Measurements from ENCODE around the gene WBP2. TPM values are rescaled to one million over a fixed set of nuclear protein-coding genes. Genes with fewer than 3 reads are reported as not detected.

The WBP2 gene
- total RNA-seq, 1 experiment from 2014 or later, result 51.8 TPM

GRCh38 chr17:75901727-75902126 lies 46.6 kb upstream of the WBP2 start:
- Histone ChIP-seq H3F3A (ENCODE audit: low read length, unreplicated experiment) (peaks cover 9% of the 10 kb centered on the region), H2AFZ (ENCODE audit: low read length) (no peak overlapping the region), H3K36me3 (ENCODE audit: low read depth, low read length) (peaks cover 32% of the 10 kb centered on the region), H3K9me2 (replicated peaks; ENCODE audit: low read length) (no peaks in the 10 kb centered on the region), H3K9ac (ENCODE audit: low read length) (no peak overlapping the region), H3K4me2 (ENCODE audit: low read length) (no peak overlapping the region), H3K4me3 (ENCODE audit: low read length) (no peak overlapping the region), H3K27ac (ENCODE audit: low read length) (no peak overlapping the region), H3K27me3 (ENCODE audit: low read length) (no peaks in the 10 kb centered on the region), H3K79me2 (ENCODE audit: low read length) (peaks cover 26% of the 10 kb centered on the region), H3K9me3 (ENCODE audit: low read length) (no peaks in the 10 kb centered on the region), H4K20me1 (ENCODE audit: low read length) (no peaks in the 10 kb centered on the region), H3K4me1 (ENCODE audit: insufficient read depth, low read length) (peaks cover 18% of the 10 kb centered on the region)
- ChIA-PET CTCF (no interaction called here), POLR2A (ENCODE audit: unreplicated experiment) (no interaction called here)
- no peak for DNase-seq
- ATAC-seq, result no peak
- BruUV-seq (replicated peaks), result no TSS peak
- intact Hi-C loops (cut with micrococcal nuclease), result loop anchor here (10.0 kb wide), 1 partner anchor 373 kb away; no protein-coding TSS in a partner anchor
- TF ChIP-seq EZH2phosphoT487 (IDR thresholded peaks at IDR 0.05; ENCODE audit: borderline replicate concordance, low read length) (no peak), EZH2 (IDR thresholded peaks at IDR 0.05; ENCODE audit: low read length, unreplicated experiment) (no peak)
- TF ChIP-seq, protein P1, sequence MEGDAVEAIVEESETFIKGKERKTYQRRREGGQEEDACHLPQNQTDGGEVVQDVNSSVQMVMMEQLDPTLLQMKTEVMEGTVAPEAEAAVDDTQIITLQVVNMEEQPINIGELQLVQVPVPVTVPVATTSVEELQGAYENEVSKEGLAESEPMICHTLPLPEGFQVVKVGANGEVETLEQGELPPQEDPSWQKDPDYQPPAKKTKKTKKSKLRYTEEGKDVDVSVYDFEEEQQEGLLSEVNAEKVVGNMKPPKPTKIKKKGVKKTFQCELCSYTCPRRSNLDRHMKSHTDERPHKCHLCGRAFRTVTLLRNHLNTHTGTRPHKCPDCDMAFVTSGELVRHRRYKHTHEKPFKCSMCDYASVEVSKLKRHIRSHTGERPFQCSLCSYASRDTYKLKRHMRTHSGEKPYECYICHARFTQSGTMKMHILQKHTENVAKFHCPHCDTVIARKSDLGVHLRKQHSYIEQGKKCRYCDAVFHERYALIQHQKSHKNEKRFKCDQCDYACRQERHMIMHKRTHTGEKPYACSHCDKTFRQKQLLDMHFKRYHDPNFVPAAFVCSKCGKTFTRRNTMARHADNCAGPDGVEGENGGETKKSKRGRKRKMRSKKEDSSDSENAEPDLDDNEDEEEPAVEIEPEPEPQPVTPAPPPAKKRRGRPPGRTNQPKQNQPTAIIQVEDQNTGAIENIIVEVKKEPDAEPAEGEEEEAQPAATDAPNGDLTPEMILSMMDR (conservative IDR thresholded peaks at IDR 0.05; ENCODE audit: low read depth, low read length), result no peak

DNA sequence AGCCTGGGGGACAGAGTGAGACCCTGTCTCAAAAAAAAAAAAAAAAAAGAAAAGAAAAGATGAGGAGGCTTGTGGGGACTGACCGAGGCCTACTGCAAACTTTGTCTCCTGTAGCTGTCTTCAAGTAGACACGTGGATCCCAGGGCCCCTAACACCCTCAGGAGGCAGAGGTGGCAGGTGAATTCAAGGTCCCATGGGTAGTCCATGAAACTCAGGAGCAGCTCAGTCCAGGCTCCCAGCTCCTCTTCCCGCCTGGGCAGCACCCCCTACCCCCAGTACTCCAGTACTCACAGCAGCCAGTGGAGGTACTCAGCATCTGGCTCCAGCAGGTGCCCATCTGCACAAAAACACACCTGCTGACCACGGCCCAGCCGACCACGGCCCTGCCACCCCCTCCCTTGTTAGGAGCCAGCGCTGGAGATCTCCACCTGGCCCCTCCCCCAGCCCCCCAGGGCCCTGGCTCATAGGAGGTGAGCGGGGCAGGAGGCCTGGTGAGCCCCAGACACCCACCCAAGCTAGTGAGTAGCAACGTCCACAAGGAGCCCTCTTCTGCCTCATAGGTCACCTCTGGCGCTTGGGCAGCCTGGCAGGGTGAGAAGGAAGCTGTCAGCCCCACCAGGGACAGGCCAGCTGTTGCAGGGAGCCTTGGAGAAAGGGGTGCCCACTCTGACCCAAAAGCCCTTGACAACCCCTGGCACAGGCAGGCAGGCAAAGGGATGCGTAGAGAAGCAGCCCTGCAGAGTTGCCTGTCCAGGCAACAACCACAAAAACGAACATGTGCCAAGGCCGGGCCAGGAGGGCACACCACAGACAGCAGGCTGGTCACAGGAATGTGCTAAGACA lies 45.8 kb upstream of the WBP2 start:
- Histone ChIP-seq H3K4me1 (ENCODE audit: insufficient read depth, low read length) (peaks cover 18% of the 10 kb centered on the region), H3K79me2 (ENCODE audit: low read length) (peaks cover 31% of the 10 kb centered on the region), H3K9ac (ENCODE audit: low read length) (no peak overlapping the region), H3K27me3 (ENCODE audit: low read length) (no peaks in the 10 kb centered on the region), H3K9me2 (replicated peaks; ENCODE audit: low read length) (no peaks in the 10 kb centered on the region), H3K9me3 (ENCODE audit: low read length) (no peaks in the 10 kb centered on the region), H2AFZ (ENCODE audit: low read length) (no peak overlapping the region), H3K4me2 (ENCODE audit: low read length) (no peak overlapping the region), H3K4me3 (ENCODE audit: low read length) (no peak overlapping the region), H3K36me3 (ENCODE audit: low read depth, low read length) (peaks cover 32% of the 10 kb centered on the region), H3K27ac (ENCODE audit: low read length) (no peak overlapping the region), H3F3A (ENCODE audit: low read length, unreplicated experiment) (peaks cover 9% of the 10 kb centered on the region), H4K20me1 (ENCODE audit: low read length) (no peaks in the 10 kb centered on the region)
- ChIA-PET POLR2A (ENCODE audit: unreplicated experiment) (no interaction called here), CTCF (no interaction called here)
- intact Hi-C loops (cut with micrococcal nuclease), result loop anchor here (10.0 kb wide), 1 partner anchor 374 kb away; no protein-coding TSS in a partner anchor
- no peak for ATAC-seq
- BruUV-seq (replicated peaks), result no TSS peak
- TF ChIP-seq EZH2phosphoT487 (IDR thresholded peaks at IDR 0.05; ENCODE audit: borderline replicate concordance, low read length) (no peak), EZH2 (IDR thresholded peaks at IDR 0.05; ENCODE audit: low read length, unreplicated experiment) (no peak)
- TF ChIP-seq, protein P1 (conservative IDR thresholded peaks at IDR 0.05; ENCODE audit: low read depth, low read length), result no peak
- no peak for DNase-seq
